Upper lobe of left lung (tissue), 6 donors: ENCODE measurements around the gene CD6. TPM values are rescaled to one million over a fixed set of nuclear protein-coding genes. Genes with fewer than 3 reads are reported as not detected.
A peak's percentile ranks its signal among the peaks of the same experiment; 100 is the strongest.

Source experiments
- ATAC-seq, 2 donors: fragments of 200-7000 bp; cut with Tn5 transposase; one replicate each; pipeline ENCODE4 v1.9.1; 2022; ENCODE audit warnings: mild to moderate bottlenecking in 2 of 2, moderate library complexity in 2 of 2; ENCODE audit not compliant: low FRiP score in 2 of 2
- DNase-seq, 2 donors: peaks; one replicate each; pipeline ENCODE4 v3.0.0-alpha.2; 2019 to 2020
- H3K27ac ChIP-seq, 4 donors: fragments of 200-600 bp; sonication (generic); one replicate each; pipeline ENCODE4 v1.5.1; 2016 to 2019
- H3K27me3 ChIP-seq, 4 donors: fragments of 200-600 bp; sonication (generic); one replicate each; pipeline ENCODE4 v1.5.1; 2017 to 2019
- H3K36me3 ChIP-seq, 4 donors: fragments of 200-600 bp; sonication (generic); one replicate each; pipeline ENCODE4 v1.5.1; 2016 to 2019
- H3K4me1 ChIP-seq, 4 donors: fragments of 200-600 bp; sonication (generic); one replicate each; pipeline ENCODE4 v1.5.1; 2018 to 2019
- H3K4me3 ChIP-seq, 4 donors: fragments of 200-600 bp; sonication (generic); one replicate each; pipeline ENCODE4 v1.5.1; 2017 to 2019; ENCODE audit warnings: mild to moderate bottlenecking in 2 of 4, moderate library complexity in 1 of 4
- H3K9me3 ChIP-seq, 4 donors: fragments of 200-600 bp; sonication (generic); one replicate each; pipeline ENCODE4 v1.5.1; 2018 to 2019
- CTCF ChIP-seq, 6 experiments: fragments of 450-650 bp in 4 of 6; fragments of 200-600 bp in 2 of 6; sonication (generic) in 2 of 6; IDR thresholded peaks; one replicate each; pipeline ENCODE4 v1.5.1; 2016 to 2019; ENCODE audit warnings: antibody characterized with exemption in 6 of 6
- EP300 ChIP-seq, 4 donors: sonication (generic); formaldehyde crosslinking; IDR thresholded peaks; one replicate each; pipeline ENCODE4 v1.5.1; 2017; ENCODE audit warnings: antibody characterized with exemption in 4 of 4, control low read depth in 2 of 4
- POLR2A ChIP-seq, 4 donors: fragments of 450-650 bp; IDR thresholded peaks; one replicate each; pipeline ENCODE4 v1.5.1; 2016 to 2017; ENCODE audit warnings: antibody characterized with exemption in 4 of 4, mild to moderate bottlenecking in 2 of 4
- POLR2AphosphoS5 ChIP-seq, 2 donors: sonication (generic); formaldehyde crosslinking; IDR thresholded peaks; one replicate each; pipeline ENCODE4 v1.5.1; 2017; ENCODE audit warnings: antibody characterized with exemption in 2 of 2
- WGBS, 2 donors: methylation state at CpG; one replicate each; pipeline ENCODE4 v1.1.5; 2017 to 2018; 5-methylcytosine and 5-hydroxymethylcytosine counted together
- total RNA-seq, 6 donors: library from RNA; depleted of rRNA in 4 of 6; stranded (reverse); fragments of >200 nt in 4 of 6; gene quantifications; one replicate each; pipeline versions ENCODE4 v1.1.0 to v1.2.1, GENCODE V29; 2016 to 2021
- donor health status: DM: no; HTN: no; CAD: no; lungs with moderate emphysema.
- donor health status: DM: no; HTN: yes; CAD: no; lungs with severe emphysema.

CD6 gene
- total RNA-seq, 6 donors from 2014 or later = 3.8 to 27.2 (median 5.3) TPM

- Histone ChIP-seq H3K9me3 (no peaks in the 10 kb centered on the region), H3K36me3 (no peaks in the 10 kb centered on the region), H3K4me1 (no peaks in the 10 kb centered on the region), H3K27ac (no peak overlapping the region), H3K4me3 (no peak overlapping the region), H3K27me3 (no peaks in the 10 kb centered on the region)
- 91 to 97% methylated on average over 8 of the region's 8 CpGs for WGBS, 2 donors
- ATAC-seq (no peak), DNase-seq (peak in 1 of 2 donors; percentile 2)
- TF ChIP-seq POLR2A (IDR thresholded peaks at IDR 0.05) (no peak), EP300 (IDR thresholded peaks at IDR 0.05) (no peak), POLR2AphosphoS5 (IDR thresholded peaks at IDR 0.05) (no peak), CTCF (IDR thresholded peaks at IDR 0.05) (no peak)
Measured at GRCh38 chr11:61055776-61056175, 84.3 kb downstream of the CD6 start.

GRCh38 chr11:61056571-61056970, 85.1 kb downstream of the CD6 start:
- Histone ChIP-seq H3K9me3 (no peaks in the 10 kb centered on the region), H3K4me1 (peaks cover 0 to 7% (median 3%) of the 10 kb centered on the region in 4 donors), H3K4me3 (no peak overlapping the region), H3K27ac (no peak overlapping the region), H3K27me3 (no peaks in the 10 kb centered on the region), H3K36me3 (no peaks in the 10 kb centered on the region)
- no peak for TF ChIP-seq POLR2AphosphoS5 (IDR thresholded peaks at IDR 0.05)
- no peak for TF ChIP-seq CTCF (IDR thresholded peaks at IDR 0.05)
- TF ChIP-seq EP300 (IDR thresholded peaks at IDR 0.05) = no peak
- no peak for TF ChIP-seq POLR2A (IDR thresholded peaks at IDR 0.05)
- DNase-seq = peak in 1 of 2 donors; percentile 4
- ATAC-seq = no peak
- WGBS, 2 donors = 87 to 92% methylated on average over 3 to 6 of the region's 6 CpGs

GRCh38 chr11:61056981-61057380, 85.5 kb downstream of the CD6 start:
- DNase-seq (peak in 1 of 2 donors; percentile 6), ATAC-seq (no peak)
- Histone ChIP-seq H3K36me3 (no peaks in the 10 kb centered on the region), H3K27me3 (no peaks in the 10 kb centered on the region), H3K4me3 (no peak overlapping the region), H3K27ac (no peak overlapping the region), H3K9me3 (no peaks in the 10 kb centered on the region), H3K4me1 (peaks cover 0 to 9% (median 3%) of the 10 kb centered on the region in 4 donors)
- WGBS, 2 donors = 81 to 86% methylated on average over 5 to 7 of the region's 7 CpGs
- TF ChIP-seq POLR2A (IDR thresholded peaks at IDR 0.05) (no peak), EP300 (IDR thresholded peaks at IDR 0.05) (no peak), CTCF (IDR thresholded peaks at IDR 0.05) (no peak), POLR2AphosphoS5 (IDR thresholded peaks at IDR 0.05) (no peak)

DNA sequence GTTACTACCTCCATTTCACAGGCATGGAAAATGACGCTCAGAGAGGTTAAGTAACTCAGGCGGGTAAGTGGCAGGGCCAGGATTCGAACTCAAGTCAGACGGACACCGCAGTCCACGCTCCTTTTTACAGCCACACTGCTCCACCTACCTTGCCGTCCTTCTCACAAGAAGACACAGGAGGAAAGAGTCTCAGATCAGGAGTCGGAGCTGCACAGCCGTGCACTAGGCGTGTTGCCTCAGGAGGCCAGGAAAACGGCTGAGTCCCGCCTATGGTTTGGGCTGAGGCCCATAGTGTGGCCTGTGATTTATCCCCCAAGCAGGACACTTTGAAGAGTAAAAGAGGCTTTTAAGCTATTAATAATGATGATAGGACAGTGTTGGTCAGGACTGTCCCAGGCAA, 86.1 kb downstream of the CD6 start:
- no peaks in the 10 kb centered on the region for H3K36me3 ChIP-seq
- peak in 1 of 2 donors; percentile 10 for DNase-seq
- H3K9me3 ChIP-seq = no peaks in the 10 kb centered on the region
- peaks cover 0 to 9% (median 3%) of the 10 kb centered on the region in 4 donors for H3K4me1 ChIP-seq
- H3K4me3 ChIP-seq = no peak overlapping the region
- TF ChIP-seq EP300 (IDR thresholded peaks at IDR 0.05) = no peak
- TF ChIP-seq POLR2A (IDR thresholded peaks at IDR 0.05) = no peak
- no peak for TF ChIP-seq CTCF (IDR thresholded peaks at IDR 0.05)
- no peak for TF ChIP-seq POLR2AphosphoS5 (IDR thresholded peaks at IDR 0.05)
- no peak for ATAC-seq
- H3K27ac ChIP-seq = no peak overlapping the region
- no peaks in the 10 kb centered on the region for H3K27me3 ChIP-seq
- 85 to 89% methylated on average over 12 of the region's 12 CpGs for WGBS, 2 donors

GRCh38 chr11:61058583-61059259, 87.2 kb downstream of the CD6 start:
- H3K36me3 ChIP-seq = no peaks in the 10 kb centered on the region
- WGBS, 2 donors = 87 to 97% methylated on average over 11 to 14 of the region's 14 CpGs
- H3K4me3 ChIP-seq = no peak overlapping the region
- TF ChIP-seq POLR2AphosphoS5 (IDR thresholded peaks at IDR 0.05) = no peak
- no peak for TF ChIP-seq CTCF (IDR thresholded peaks at IDR 0.05)
- TF ChIP-seq POLR2A (IDR thresholded peaks at IDR 0.05) = no peak
- no peak for TF ChIP-seq EP300 (IDR thresholded peaks at IDR 0.05)
- no peak overlapping the region for H3K27ac ChIP-seq
- peak in 1 of 2 donors; percentile 2 for DNase-seq
- no peak for ATAC-seq
- H3K9me3 ChIP-seq = no peaks in the 10 kb centered on the region
- no peaks in the 10 kb centered on the region for H3K27me3 ChIP-seq
- H3K4me1 ChIP-seq = peaks cover 0 to 9% (median 3%) of the 10 kb centered on the region in 4 donors
